Skeletal muscle tissue (tissue), 4 donors: ENCODE measurements around the gene UBL3. TPM values are rescaled to one million over a fixed set of nuclear protein-coding genes. Genes with fewer than 3 reads are reported as not detected.

ENCODE experiments used
- H3K27ac ChIP-seq: one replicate; pipeline ENCODE4 v1.7.0; 2013; ENCODE audit warnings: mild to moderate bottlenecking, low read depth, low read length, inconsistent platforms
- H3K27me3 ChIP-seq, 3 donors: one replicate each; pipeline ENCODE4 v1.7.0; 2013; ENCODE audit warnings: low read length in 3 of 3; ENCODE audit not compliant: control insufficient read depth in 3 of 3, insufficient read depth in 3 of 3
- H3K36me3 ChIP-seq, 3 donors: one replicate each; pipeline ENCODE4 v1.7.0; 2013; ENCODE audit warnings: low read length in 3 of 3; ENCODE audit not compliant: control insufficient read depth in 3 of 3, insufficient read depth in 3 of 3
- H3K4me1 ChIP-seq, 3 donors: one replicate each; pipeline ENCODE4 v1.7.0; 2013; ENCODE audit warnings: low read length in 3 of 3, mild to moderate bottlenecking in 3 of 3; ENCODE audit not compliant: control insufficient read depth in 3 of 3, insufficient read depth in 3 of 3
- H3K4me3 ChIP-seq, 3 donors: one replicate each; pipeline ENCODE4 v1.7.0; 2013; ENCODE audit warnings: low read length in 3 of 3
- H3K9ac ChIP-seq, 3 donors: one replicate each; pipeline ENCODE4 v1.7.0; 2013; ENCODE audit warnings: low read length in 3 of 3, mild to moderate bottlenecking in 3 of 3, moderate library complexity in 2 of 3, low read depth in 1 of 3
- H3K9me3 ChIP-seq, 3 donors: one replicate each; pipeline ENCODE4 v1.7.0; 2013; ENCODE audit warnings: low read length in 3 of 3; ENCODE audit not compliant: control insufficient read depth in 3 of 3
- total RNA-seq: library from RNA; depleted of rRNA; stranded (reverse); fragments of >200 nt; gene quantifications from one replicate; pipeline ENCODE4 v1.2.3, GENCODE V29; 2014
- donor health status: Osteomylitis.

The UBL3 gene
- total RNA-seq, 1 donor from 2014 or later, result 14.6 TPM

DNA sequence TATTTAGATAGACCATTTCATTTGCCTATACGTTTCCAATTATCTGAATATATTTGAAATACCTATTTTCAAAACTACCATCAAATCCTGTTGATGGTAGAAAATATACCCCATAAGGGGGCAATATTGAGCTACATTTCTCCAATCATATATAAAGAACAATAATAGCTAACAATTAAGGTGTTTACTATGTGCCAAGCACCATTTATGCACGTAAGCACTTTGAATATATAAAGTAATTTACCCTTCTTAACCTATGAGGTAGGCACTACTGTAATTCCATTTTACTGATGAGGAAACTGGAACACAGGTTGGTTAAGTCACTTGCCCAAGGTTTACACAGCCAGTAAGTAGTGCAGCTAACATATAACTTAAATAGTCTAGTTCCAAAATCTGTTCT, 79.2 kb downstream of the UBL3 start:
- Histone ChIP-seq H3K9ac (no peak overlapping the region), H3K36me3 (peaks cover 0 to 9% (median 7%) of the 10 kb centered on the region in 3 donors), H3K9me3 (no peaks in the 10 kb centered on the region), H3K27me3 (no peaks in the 10 kb centered on the region), H3K27ac (no peak overlapping the region), H3K4me3 (no peak overlapping the region), H3K4me1 (no peaks in the 10 kb centered on the region)

DNA sequence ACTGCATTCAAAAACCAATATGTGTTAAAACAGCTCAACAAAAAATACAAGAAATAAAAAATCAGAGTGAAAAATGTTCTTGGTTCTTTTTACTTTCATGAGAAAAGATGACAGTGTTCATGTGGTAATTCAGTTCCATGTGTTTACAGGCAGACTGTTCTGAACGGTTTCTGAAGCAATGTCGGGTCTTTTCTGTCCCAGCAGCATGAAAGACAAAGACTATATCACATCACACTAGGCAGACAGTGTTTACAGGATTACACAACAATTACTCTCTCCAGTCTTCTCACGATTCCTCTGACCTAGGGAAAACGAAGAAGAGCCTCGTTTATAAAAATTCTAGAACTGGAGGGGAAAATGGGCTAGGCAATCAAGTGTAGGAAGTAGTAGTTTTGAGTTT, 83.4 kb downstream of the UBL3 start:
- Histone ChIP-seq H3K27ac (no peak overlapping the region), H3K36me3 (peaks cover 0 to 9% (median 8%) of the 10 kb centered on the region in 3 donors), H3K9me3 (no peaks in the 10 kb centered on the region), H3K27me3 (no peaks in the 10 kb centered on the region), H3K4me3 (no peak overlapping the region), H3K4me1 (no peaks in the 10 kb centered on the region), H3K9ac (no peak overlapping the region)

DNA sequence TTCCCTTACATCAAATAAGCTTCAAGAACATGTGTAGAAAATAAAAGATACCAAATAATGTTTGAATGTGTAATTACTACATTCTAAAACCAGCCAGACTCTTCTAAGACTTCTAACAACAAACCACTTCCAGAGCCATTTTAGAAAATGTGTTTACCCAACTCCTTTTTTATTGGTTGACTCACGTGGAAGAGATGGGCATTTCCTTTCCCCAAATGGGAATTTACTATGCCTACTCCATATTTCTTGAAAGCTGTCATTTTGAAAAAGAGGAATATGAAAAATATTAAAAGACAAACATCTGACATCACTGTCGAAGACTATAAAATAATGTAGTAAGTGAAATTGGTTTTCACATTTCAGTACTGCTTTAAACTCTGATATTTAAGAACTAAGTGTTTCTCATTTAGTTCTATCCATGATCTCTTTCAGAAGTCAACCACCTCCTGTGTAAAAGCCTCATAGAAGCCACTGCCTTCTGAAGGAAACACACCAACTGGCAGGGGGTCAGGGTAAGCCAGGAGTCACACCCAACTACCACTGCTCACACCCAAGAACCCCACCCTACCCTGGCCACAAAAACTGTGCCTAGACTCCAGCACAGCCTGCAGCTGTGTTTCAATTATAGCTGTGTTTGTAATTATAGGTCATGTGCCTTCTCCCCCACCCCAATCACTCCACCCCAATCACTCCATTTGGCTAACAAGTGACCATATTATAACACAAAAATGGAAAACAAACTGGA, 86.8 kb downstream of the UBL3 start:
- Histone ChIP-seq H3K9ac (no peak overlapping the region), H3K9me3 (no peaks in the 10 kb centered on the region), H3K36me3 (peaks cover 0 to 9% (median 8%) of the 10 kb centered on the region in 3 donors), H3K4me3 (no peak overlapping the region), H3K27me3 (no peaks in the 10 kb centered on the region), H3K27ac (no peak overlapping the region), H3K4me1 (no peaks in the 10 kb centered on the region)

DNA sequence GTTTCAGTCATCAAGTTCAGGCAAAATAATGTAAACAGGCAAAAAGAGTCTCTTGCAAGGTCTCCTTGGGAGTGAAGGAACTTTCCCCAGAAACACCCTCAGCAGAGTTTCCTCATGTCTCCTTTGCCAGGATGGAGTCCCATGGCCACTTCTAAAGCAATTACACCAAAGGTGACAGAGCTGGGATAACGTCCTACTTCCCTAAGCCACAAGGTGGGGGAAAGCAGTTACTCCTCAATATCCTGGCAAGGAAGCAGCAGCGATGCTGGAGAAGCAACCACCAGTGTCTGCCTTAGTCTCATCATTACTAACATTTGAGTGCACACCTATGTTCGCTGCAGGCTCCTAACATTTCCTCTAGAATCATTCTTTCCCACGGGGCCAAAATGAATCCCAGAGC, 88.6 kb downstream of the UBL3 start:
- Histone ChIP-seq H3K27me3 (no peaks in the 10 kb centered on the region), H3K4me3 (no peak overlapping the region), H3K9ac (no peak overlapping the region), H3K4me1 (no peaks in the 10 kb centered on the region), H3K27ac (no peak overlapping the region), H3K36me3 (peaks cover 0 to 5% (median 4%) of the 10 kb centered on the region in 3 donors), H3K9me3 (no peaks in the 10 kb centered on the region)

DNA sequence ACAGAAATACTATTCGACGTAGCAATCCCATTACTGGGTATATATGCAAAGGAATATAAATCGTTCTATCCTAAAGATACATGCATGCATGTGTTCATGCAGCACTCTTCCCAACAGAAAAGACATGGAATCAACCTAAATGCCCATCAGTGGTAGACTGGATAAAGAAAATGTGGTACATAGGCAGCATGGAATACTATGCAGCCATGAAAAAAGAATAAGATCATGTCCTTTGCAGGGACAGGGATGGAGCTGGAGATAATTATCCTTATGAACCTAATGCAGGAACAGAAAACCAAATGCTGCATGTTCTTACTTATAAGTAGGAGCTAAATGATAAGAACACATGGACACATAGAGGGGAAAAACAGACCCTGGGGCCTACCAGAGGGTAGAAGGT, 89.3 kb downstream of the UBL3 start:
- Histone ChIP-seq H3K4me1 (no peaks in the 10 kb centered on the region), H3K27ac (no peak overlapping the region), H3K4me3 (no peak overlapping the region), H3K9me3 (no peaks in the 10 kb centered on the region), H3K9ac (no peak overlapping the region), H3K27me3 (no peaks in the 10 kb centered on the region), H3K36me3 (no peaks in the 10 kb centered on the region)

DNA sequence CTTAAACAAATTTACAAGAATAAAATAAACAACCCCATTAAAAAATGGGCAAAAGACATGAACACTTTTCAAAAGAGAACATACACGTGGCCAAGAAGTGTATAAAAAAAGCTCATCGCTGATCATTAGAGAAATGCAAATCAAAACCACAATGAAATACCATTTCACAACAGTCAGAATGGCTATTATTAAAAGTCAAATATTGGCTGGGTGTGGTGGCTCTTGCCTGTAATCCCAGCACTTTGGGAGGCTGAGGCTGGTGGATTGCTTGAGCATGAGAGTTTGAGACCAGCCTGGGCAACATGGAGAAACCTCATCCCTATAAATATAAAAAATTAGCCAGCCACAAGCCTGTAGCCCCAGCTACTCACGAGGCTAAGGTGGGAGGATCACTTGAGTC, 89.9 kb downstream of the UBL3 start:
- Histone ChIP-seq H3K27me3 (no peaks in the 10 kb centered on the region), H3K36me3 (no peaks in the 10 kb centered on the region), H3K4me3 (no peak overlapping the region), H3K9ac (no peak overlapping the region), H3K27ac (no peak overlapping the region), H3K9me3 (no peaks in the 10 kb centered on the region), H3K4me1 (no peaks in the 10 kb centered on the region)

DNA sequence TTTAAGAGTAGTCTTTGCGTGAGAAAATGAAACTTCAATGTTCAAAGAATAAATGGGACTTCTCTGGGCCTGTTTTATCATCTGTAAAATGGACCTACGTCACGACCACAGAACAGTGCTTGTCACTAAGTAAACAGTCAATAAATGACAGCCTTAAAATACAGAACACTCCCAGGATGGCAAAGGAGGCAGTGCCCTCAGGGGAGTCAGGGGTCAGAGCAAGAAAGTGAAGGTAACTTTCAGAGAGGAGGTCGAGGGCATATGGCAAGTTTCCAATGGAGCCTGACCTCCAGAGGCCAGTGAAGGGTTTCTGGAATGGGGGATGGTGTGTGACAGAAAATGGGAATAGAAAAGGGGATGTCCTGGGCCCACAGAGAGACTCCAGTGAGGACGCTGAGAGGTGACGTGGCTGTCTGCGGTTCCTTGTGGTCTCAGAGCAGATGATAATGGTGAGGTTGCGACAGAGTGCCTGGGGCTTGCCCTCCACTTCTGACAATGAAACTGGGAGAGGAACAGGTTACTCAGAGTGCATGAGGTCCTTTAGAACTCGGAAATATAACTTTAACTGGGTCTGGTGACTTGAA, 91.8 kb downstream of the UBL3 start:
- H3K36me3 ChIP-seq, result no peaks in the 10 kb centered on the region
- H3K9ac ChIP-seq, result no peak overlapping the region
- no peak overlapping the region for H3K27ac ChIP-seq
- no peaks in the 10 kb centered on the region for H3K27me3 ChIP-seq
- H3K9me3 ChIP-seq, result no peaks in the 10 kb centered on the region
- H3K4me1 ChIP-seq, result no peaks in the 10 kb centered on the region
- H3K4me3 ChIP-seq, result no peak overlapping the region

GRCh38 chr13:29756506-29756905, 93.9 kb downstream of the UBL3 start:
- Histone ChIP-seq H3K4me3 (no peak overlapping the region), H3K9ac (no peak overlapping the region), H3K27me3 (no peaks in the 10 kb centered on the region), H3K4me1 (no peaks in the 10 kb centered on the region), H3K9me3 (no peaks in the 10 kb centered on the region), H3K36me3 (no peaks in the 10 kb centered on the region), H3K27ac (no peak overlapping the region)

DNA sequence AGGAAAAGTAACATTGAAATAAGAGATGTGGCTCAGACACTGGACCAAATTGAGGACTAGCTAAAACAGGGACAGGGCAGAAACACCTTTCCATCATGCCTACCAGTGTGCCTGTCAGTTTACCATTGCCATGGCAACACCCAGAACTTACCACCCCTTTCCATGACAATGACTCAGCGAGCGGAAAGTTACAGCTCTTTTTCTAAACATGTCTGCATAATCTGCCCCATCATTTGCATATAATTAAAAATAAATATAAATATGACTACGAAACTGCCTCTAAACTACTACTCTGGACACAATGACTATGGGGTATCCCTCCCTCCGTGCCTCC, 96.0 kb downstream of the UBL3 start:
- Histone ChIP-seq H3K36me3 (no peaks in the 10 kb centered on the region), H3K27me3 (no peaks in the 10 kb centered on the region), H3K9me3 (no peaks in the 10 kb centered on the region), H3K4me1 (no peaks in the 10 kb centered on the region), H3K9ac (no peak overlapping the region), H3K4me3 (no peak overlapping the region), H3K27ac (no peak overlapping the region)

DNA sequence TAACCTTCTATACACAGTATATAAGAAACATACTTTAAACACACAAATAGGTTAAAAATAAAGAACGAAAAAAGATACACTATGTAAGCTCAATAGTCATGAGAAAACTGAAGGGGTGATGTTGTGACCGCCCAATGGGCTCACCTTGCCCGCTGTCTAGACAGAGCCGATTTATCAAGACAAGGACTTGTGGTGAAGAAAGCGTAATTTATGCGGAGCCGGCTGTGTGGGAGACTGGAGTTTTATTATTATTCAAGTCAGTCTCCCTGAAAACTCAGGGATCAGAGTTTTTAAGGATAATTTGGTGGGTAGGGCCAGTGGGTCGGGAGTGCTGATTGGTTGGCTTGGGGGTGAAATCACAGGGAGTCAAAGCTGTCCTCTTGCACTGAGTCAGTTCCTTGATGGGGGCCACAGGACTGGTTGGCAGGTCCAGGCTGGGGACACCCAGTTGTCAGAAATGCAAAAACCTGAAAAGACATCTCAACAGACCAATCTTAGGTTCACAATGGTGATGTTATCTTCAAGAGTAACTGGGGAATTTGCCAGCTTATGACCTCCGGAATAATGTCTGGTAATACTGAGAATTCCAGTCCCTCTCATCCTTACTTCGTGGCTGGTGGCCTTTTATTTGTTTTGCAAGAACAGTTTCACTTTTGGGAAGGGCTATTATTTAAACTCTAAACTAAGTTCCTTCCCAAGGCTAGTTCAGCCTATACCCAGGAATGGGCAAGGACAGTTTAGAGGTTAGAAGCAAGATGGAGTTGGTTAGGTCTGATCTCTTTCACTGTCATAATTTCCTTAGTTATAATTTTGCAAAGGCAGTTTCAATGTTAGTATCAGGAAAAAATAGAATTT, 96.6 kb downstream of the UBL3 start:
- H3K4me3 ChIP-seq, result no peak overlapping the region
- no peaks in the 10 kb centered on the region for H3K9me3 ChIP-seq
- no peaks in the 10 kb centered on the region for H3K27me3 ChIP-seq
- no peaks in the 10 kb centered on the region for H3K36me3 ChIP-seq
- no peak overlapping the region for H3K27ac ChIP-seq
- H3K9ac ChIP-seq, result no peak overlapping the region
- no peaks in the 10 kb centered on the region for H3K4me1 ChIP-seq
